Measurements from ENCODE around the gene ODC1.

Gene ODC1

DNA sequence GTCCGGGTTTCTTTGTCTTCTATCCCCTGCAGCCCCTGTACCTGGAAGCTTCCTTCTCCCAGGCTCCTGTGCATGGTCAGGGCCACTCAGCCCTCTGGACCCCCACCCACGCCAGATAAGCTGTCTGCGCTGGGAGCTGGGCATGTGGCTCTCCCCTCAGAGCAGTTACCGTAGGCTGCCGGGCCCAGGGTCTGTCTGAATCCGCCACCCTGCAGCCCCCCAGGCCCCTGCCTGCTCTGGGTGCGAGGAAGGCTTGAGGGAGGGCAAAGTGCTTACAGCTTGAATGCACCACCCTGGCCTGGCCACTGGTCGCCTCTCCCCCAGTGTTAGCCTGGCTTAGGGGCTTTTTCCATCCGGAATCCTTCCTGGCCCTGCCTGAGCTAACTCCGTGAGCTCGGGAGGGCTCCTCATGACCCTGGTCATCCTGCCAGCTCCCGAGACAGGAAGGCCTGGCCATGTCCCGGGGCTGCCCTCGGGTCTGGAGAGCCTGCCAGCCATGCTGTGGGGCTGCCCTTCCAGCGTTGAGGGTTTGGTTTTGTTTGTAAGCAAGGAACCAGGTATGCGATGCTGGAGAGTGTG lies 50.7 kb downstream of the ODC1 start:
- DNase-seq, result no peak

DNA sequence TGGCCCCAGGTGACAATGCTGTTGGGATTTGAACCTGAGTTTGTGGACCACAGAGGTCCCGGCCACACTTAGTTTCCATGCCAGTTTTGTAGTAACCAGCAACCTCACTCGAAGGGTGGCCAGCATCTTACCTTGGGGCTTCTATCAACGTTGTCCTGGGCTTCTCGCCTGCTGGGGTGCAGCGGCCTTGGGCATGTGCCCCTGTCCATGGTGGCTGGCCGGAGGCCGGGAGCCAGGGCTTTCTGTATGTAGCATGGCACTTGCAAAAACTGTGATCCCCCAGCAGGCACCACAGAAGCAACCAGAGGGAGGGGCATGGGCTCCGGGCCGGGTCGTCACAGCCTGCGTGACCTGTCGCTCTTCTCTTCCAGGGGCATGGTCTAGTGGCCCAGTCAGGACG lies 51.7 kb downstream of the ODC1 start:
- no peak for DNase-seq

DNA sequence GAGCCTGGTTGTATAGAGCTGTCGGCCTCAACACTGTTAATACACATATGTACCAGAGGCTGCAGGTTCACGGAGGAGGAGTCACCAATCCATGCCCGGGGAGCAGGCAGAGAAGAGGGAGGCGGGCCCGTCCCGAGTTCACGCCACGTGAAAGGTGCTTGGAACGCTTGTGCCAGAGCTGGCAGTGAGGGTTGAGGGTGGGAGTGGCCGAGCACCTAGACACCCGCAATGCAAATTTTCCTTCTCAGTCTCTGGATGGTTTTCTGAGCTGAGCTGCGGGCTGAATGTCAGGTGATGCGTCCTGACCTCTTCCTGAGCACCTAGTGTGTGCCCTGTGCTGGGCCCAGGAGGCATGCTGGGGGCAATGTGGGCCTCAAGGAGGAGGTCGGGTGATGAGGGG lies 52.2 kb downstream of the ODC1 start:
- DNase-seq, result no peak

DNA sequence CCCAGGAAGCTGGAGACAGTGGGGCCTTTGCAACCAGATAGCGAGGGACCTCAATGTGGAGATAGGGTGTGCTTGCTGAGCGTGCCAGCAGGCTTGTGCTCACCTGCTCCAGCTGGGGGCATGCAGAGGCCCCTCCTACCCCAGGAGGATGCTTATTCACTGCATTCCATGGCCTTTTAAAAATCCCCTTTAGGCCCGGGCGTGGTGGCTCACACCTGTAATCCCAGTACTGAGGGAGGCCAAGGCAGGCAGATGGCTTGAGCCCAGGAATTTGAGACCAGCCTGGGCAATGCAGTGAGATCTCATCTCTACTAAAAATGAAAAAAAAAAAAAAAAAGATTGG lies 54.5 kb downstream of the ODC1 start:
- DNase-seq, result no peak

DNA sequence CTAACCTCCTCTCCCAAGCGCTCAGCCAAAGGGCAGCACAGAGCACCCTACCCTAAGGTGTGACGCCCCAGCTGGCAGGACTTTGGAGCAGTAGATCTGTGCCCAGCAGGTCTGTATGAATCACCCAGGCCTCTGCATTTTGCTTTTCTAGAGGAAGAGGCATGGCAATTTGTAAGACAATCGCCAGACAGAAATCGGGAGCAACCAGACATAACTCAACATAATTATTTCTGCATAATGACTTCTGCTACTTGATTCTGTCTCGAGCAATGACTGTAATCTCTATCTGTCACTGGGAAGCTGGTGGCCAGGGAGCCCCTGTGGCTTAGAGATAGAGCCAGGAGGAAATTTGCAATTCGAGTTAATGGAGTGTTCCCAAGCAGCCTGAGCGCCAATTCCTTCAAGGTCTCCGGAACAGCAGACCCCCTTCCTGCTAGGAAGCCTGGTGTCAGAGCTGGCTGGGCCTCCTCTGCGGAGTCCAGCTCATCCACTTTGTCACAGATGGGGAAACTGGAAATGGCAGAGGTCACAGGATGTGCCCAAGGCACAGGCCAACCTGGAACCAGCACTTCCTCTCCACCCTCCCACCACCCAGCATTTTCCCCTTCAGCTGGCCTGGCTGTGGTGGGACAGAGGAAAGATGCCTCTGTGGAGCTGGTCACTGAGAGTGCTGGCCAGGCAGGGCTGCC lies 55.0 kb downstream of the ODC1 start:
- no peak for DNase-seq

DNA sequence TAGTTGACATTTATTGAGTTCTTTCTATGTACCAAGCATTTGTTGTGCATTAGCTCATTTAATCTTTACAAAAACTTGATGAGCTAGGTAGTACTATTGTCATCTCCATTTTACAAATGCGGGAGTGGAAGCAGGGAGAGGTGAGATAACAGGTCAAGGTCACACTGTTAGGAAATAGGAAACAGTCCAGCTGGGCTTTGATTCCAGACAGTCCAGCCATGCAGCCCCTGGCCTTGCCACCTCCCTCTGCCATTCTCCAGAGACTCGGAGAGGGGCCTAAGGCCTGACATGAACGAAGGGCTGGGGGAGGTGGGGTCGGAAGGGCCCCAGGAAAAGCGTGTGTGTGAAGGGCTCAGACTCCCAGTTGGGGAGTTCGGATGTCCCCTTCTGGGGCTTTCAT lies 55.6 kb downstream of the ODC1 start:
- no peak for DNase-seq

DNA sequence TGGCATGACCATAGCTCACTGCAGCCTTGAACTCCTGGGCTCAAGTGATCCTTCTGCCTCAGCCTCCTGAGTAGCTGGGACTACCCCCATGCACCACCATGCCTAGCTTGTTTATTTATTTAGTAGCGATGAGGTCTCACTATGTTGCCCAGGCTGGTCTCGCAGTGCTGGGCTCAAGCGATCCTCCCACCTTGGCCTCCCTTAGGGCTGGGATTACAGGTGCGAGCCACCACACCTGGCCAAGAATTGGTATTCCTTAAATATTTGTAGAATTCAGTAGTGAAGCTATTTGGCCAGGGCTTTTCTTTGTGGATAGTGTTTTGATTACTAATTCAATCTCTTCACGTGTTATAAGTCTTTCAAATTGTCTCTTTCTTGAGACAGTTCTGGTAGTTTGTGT lies 56.0 kb downstream of the ODC1 start:
- no peak for DNase-seq

DNA sequence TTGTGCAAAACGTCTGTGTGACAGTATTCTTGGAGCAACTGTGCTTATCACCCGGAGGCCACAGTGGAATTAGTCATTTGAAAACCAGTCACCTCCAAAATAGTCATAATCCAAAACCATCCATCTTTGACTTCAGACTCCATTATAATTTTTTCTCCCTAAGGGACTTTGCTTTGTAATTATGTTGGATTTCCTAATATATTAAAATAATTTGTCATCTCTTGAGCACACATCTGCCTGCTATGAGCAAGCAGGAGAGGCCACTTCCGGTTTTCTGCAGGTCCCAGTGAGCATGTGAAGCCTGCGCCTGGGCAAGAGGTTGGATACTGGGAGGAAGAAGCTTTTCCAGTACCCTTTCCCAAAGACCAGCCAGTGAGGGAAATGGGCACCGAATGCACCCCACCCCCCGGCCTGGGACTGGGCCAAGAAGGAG lies 57.7 kb downstream of the ODC1 start:
- DNase-seq, result no peak

All from Kasumi-1 (cell line).